GM19463 (cell line): ENCODE data around the gene NCOA5.

Experiments
- ATAC-seq: cut with Tn5 transposase; IDR thresholded peaks from one replicate; pipeline ENCODE4 v1.9.1; 2021; ENCODE audit warnings: mild to moderate bottlenecking, moderate library complexity; ENCODE audit not compliant: unreplicated experiment

Gene NCOA5

DNA sequence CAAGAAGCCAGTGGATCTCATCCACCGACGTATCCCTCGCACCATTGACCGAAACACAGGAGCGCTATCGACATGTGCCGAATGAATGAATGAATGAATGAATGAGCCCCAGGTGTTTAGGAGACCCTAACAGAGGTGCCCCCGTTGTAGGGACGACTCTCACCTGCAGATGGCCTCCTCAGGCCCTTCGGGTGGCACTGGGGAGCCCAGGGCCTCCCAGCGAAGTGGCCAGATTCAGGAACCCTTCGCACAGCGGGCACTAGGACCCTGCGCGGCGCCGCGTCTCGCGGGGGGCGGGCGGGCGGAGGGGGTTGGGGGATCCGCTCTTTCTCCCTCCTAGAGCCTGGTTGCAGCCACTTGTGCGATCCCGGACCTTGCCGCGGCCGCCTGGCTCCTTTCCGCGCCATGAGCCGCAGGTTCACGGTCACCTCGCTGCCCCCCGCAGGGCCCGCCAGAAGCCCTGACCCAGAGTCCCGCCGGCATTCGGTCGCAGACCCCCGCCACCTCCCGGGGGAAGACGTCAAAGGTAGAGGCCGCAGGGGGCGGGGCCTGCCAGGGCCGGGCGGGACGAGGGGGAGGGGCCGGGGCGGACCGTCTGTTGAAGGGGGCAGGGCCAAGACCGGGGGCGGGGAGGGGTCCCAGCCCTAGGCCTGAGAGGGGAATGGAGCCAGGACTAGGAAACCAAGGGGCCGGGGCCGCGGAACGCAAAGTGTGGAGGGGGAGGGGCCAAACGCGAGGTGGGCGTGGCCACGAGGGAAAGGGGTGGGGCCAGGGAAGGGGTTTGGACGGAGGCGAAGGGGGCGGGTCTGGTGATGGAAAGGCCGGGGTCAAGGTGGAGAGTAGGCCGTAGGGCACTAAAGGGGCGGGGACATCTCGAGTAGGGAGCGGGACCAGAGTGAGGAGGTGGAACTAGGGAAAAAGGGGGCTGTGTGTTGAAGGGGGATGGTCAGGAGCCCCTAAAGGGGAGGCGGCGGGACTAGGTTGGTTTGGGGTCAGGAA, 68.1 kb downstream of the NCOA5 start:
- no peak for ATAC-seq

GRCh38 chr20:46020555-46020954, 69.2 kb downstream of the NCOA5 start:
- no peak for ATAC-seq

DNA sequence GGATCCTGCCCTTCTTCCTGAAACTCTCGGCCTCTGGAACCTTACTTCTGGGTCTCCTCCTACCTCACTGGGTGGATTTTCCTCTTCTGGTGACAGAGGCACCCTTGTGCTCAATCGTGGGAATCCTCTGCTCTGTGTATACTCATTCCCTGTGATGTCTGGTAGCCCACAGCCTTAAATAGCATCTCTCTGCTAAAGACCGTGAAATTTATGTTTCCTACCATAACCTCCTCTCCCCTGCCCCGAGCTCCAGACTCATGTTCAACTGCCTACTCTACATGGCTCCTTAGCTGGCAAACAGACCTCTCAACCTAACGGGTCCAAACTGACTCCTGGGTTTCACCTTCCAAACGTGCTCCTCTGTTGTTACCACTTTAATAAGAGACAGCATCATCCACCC, 71.2 kb downstream of the NCOA5 start:
- no peak for ATAC-seq

DNA sequence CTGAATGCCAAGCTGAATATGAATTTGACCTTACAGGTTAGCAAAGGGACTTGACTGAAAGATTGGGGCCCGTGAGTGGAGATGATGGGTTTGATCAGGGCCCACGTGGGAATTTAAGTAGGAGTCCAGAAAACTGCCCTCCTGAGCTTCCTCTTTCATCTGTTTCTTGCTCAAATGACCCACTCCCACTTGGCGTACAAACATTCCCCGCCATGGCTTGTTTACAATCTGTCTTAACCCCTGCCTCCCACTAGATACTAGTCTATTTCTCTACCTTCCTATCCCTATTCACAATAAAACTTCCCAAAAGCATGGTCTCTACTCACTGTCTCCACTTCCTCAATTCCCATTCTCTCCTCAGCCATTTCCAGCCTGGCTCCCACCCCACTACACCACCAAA, 71.7 kb downstream of the NCOA5 start:
- ATAC-seq, result no peak

GRCh38 chr20:46017272-46017671, 72.5 kb downstream of the NCOA5 start:
- no peak for ATAC-seq

GRCh38 chr20:46014517-46015396, 75.0 kb downstream of the NCOA5 start:
- no peak for ATAC-seq

- ATAC-seq, result peak; percentile 62
Observed at GRCh38 chr20:46013829-46014516, 75.8 kb downstream of the NCOA5 start.

- ATAC-seq, result no peak
Observed at GRCh38 chr20:46013322-46013828, 76.4 kb downstream of the NCOA5 start.

DNA sequence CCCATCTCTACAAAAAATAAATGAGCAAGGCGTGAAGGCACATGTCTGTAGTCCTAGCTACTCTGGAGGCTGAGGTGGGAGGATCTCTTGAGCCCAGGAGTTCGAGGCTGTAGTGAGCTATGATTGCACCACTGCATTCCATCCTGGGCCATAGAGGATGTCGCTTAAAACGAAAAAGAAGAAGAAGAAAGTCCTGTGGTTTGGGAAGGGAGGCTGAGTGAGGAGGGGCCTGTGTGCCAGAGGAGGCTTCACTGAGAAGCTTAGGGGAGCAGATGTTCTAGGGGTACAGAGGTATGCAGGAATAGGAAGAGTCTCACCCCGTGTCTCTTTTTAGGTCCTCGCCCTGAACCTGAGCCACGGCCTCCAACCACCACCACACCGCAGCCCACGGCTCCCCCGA, 76.8 kb downstream of the NCOA5 start:
- no peak for ATAC-seq

DNA sequence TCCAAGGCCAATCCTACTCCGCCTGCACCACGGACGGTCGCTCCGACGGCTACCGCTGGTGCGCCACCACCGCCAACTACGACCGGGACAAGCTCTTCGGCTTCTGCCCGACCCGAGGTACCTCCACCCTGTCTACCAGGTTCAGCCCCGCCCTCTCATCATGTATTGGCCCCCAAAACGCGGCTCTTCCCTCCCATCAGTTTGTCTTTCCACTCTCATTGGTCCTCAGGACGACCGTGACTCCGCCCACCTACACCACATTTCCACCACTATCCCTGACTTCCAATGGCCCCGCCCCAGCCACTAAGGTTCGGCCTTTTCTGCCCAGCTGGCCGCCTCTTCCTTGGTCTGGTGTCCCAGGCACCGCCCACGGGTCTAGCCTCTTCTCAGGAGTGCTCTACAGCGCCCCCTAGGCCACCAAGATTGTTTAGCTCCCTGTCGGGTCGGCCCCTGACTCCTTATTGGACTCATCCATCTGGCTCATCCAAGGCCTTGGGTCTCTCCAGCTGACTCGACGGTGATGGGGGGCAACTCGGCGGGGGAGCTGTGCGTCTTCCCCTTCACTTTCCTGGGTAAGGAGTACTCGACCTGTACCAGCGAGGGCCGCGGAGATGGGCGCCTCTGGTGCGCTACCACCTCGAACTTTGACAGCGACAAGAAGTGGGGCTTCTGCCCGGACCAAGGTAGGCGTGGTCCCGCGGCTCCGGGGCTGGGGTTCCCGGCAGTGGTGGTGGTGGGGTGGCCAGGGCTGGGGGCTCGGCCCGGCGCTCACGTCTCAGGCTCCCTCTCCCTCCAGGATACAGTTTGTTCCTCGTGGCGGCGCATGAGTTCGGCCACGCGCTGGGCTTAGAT, 77.9 kb downstream of the NCOA5 start:
- ATAC-seq, result no peak
